ENCODE measurements around the gene TMEM108.

- TF ChIP-seq, protein P1, sequence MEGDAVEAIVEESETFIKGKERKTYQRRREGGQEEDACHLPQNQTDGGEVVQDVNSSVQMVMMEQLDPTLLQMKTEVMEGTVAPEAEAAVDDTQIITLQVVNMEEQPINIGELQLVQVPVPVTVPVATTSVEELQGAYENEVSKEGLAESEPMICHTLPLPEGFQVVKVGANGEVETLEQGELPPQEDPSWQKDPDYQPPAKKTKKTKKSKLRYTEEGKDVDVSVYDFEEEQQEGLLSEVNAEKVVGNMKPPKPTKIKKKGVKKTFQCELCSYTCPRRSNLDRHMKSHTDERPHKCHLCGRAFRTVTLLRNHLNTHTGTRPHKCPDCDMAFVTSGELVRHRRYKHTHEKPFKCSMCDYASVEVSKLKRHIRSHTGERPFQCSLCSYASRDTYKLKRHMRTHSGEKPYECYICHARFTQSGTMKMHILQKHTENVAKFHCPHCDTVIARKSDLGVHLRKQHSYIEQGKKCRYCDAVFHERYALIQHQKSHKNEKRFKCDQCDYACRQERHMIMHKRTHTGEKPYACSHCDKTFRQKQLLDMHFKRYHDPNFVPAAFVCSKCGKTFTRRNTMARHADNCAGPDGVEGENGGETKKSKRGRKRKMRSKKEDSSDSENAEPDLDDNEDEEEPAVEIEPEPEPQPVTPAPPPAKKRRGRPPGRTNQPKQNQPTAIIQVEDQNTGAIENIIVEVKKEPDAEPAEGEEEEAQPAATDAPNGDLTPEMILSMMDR (IDR thresholded peaks at IDR 0.05): no peak
- TF ChIP-seq EP300 (IDR thresholded peaks at IDR 0.05) (no peak), POLR2A (IDR thresholded peaks at IDR 0.05) (no peak)
Observed at GRCh38 chr3:133362539-133362938, 324.3 kb downstream of the TMEM108 start.
